ENCODE measurements around the gene FRAS1.

- no peak for TF ChIP-seq EZH2 (IDR thresholded peaks at IDR 0.05; ENCODE audit: low read depth)
- no peak for TF ChIP-seq CTCF (conservative IDR thresholded peaks at IDR 0.05)
Observed at GRCh38 chr4:78477276-78477675, 420.2 kb downstream of the FRAS1 start.
